GM21423 (cell line): ENCODE measurements around the gene PPP6R2.

ENCODE experiments used
- ATAC-seq: cut with Tn5 transposase; IDR thresholded peaks from one replicate; pipeline ENCODE4 v1.9.1; 2021; ENCODE audit warnings: mild to moderate bottlenecking, moderate library complexity; ENCODE audit not compliant: unreplicated experiment

Gene PPP6R2

GRCh38 chr22:50482107-50483074, 139.3 kb downstream of the PPP6R2 start:
- no peak for ATAC-seq

DNA sequence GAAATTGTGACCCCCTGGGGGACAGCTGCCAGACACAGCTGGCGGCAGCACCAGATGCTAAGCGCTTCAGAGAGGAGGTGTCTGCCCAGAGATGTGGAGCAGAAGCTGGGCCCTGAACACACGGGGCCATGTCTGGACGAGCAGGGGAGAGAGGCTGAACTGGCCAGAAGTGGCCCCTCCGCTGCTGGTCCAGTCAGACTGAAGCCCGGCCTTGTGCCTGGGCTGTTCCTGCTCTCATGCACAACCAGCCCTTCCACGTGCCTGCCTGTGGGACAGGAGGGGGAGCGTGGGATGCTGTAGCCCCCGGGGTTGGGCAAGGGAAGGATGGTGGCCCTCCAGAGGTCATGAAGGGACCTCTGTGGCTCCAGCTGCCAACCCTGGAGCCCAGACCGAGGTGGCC, 140.0 kb downstream of the PPP6R2 start:
- ATAC-seq = no peak

GRCh38 chr22:50483556-50483955, 140.4 kb downstream of the PPP6R2 start:
- no peak for ATAC-seq

GRCh38 chr22:50483977-50484853, 141.1 kb downstream of the PPP6R2 start:
- ATAC-seq = no peak

- ATAC-seq = no peak
Measured at GRCh38 chr22:50485221-50486131, 142.3 kb downstream of the PPP6R2 start.

- no peak for ATAC-seq
Measured at GRCh38 chr22:50486561-50487289, 143.6 kb downstream of the PPP6R2 start, which contains the start of gene MIOX. Gene MIOX (plus strand): TSS chr22:50486859. CDS start chr22:50486898, 39 bp downstream.

DNA sequence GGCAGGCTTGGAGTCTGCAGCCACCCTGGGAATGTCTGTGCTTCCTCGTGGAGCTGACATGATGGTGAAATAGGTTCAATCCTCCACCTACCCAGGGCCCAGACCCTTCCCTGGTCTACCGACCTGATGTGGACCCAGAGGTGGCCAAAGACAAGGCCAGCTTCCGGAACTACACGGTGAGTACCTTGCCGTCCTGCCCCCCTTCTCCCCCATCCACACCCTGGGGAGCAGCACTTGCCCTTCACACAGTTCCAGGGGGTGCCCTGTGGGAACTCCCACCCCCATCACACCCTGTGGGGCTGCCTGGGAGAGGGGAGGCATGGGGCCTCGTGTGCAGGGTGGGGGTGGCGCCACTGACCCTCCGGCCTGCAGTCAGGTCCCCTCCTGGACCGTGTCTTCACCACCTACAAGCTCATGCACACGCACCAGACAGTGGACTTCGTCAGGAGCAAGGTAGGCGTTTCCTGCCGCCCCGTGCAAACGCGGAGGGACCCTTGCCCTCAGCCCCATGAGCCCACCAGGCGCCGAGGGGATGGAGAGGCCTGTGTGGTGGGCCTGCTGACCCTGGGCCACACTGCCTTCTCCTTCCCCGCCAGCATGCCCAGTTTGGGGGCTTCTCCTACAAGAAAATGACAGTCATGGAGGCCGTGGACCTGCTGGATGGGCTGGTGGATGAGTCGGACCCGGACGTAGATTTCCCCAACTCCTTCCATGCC, 144.3 kb downstream of the PPP6R2 start:
- ATAC-seq = no peak

GRCh38 chr22:50488006-50488677, 145.0 kb downstream of the PPP6R2 start:
- ATAC-seq = no peak

- no peak for ATAC-seq
Measured at GRCh38 chr22:50488886-50489285, 145.8 kb downstream of the PPP6R2 start.

GRCh38 chr22:50489363-50490243, 146.5 kb downstream of the PPP6R2 start:
- no peak for ATAC-seq

DNA sequence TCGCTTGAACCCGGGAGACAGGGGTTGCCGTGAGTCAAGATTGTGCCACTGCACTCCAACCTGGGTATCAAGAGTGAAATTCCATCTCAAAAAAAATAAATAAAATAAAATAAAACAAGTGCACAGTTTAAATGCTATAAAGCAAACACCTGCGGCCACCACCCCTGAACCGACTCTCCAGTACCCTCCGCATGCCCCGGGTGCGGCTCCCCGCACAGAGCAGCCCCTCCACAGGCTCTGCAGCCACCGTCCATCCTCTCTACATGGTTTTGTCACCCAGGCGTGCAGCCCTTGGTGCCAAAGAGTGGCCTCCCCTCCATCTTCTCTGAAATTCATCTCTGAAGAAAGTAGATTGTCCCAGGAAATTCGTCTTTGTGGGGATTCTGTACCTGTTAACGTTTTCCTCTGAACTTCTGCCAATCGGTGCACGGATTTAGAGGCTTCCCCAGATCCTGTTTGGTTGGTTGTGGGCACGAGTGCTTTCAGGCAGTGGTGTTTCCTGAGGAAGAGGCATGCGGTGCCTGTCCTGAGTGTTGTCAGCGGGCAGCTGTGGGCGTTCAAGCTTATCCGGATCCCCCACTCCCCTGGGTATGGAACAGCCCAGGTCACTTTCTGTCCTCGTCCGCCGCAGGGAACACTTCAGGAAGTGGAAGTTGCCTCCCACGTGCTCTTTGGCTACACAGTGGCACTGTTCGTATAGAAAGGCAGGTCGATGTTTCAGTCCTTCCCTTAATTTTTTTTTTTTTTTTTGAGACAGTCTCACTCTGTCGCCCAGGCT, 147.6 kb downstream of the PPP6R2 start:
- ATAC-seq = no peak
